Measurements from ENCODE around the gene RFX7.

RFX7 gene

DNA sequence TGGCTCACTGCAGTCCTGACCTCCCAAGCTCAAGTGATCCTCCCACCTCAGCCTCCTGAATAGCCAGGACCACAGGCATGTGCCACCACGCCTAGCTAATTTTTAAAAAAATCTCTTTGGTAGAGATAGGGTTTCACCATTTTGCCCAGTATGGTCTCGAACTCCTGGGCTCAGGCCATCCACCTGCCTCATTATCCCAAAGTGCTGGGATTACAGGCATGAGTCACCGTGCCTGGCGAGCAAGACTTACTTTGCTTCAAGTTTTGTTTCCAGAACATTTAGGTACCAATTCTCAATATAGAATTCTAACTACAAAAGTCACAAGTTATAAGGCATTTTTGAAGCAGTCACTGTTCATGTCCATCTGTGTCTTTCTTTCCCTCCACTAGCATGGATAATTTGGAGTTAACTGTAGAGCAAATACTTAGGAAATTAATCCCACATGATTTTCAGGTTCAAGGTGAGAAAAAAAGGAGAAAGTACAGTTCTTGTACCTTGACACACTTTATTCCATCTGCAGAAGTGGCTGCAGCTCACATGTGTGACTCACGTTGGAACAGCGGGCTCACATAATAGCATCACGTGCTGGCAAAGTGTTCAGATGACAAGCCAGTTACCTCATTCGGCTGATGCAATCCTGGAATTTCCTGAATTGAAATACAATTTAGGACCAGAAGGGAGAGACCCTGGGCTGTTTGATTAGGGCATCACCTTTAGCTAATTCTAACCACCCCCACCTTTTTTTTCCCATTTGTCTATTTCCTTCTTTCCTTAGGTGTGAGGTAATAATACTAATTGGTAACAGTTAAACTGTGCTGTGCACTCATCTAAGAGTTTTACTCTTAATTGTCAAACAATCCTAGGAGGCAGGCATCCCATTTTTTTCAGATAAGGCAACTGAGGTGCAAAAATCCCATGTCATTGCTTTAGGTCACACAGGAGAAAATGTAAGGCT, 203.3 kb downstream of the RFX7 start:
- Histone ChIP-seq H3K9me2 (replicated peaks; ENCODE audit: low read depth, low read length) (no peaks in the 10 kb centered on the region), H3K9ac (ENCODE audit: low read depth, low read length, poor library complexity, severe bottlenecking) (no peak overlapping the region), H3K36me3 (ENCODE audit: insufficient read depth, low read length) (no peaks in the 10 kb centered on the region), H3K4me3 (ENCODE audit: low read length, poor library complexity, severe bottlenecking) (no peak overlapping the region), H3K27me3 (ENCODE audit: insufficient read depth, low read length, poor library complexity, severe bottlenecking) (no peaks in the 10 kb centered on the region), H4K20me1 (ENCODE audit: insufficient read depth, low read length, poor library complexity, severe bottlenecking) (no peaks in the 10 kb centered on the region), H3F3A (ENCODE audit: low read depth) (no peaks in the 10 kb centered on the region), H3K9me3 (ENCODE audit: insufficient read depth, low read depth, low read length) (no peaks in the 10 kb centered on the region), H3K4me2 (ENCODE audit: low read depth, low read length, poor library complexity, severe bottlenecking) (no peak overlapping the region), H3K79me2 (ENCODE audit: insufficient read depth, low read length) (no peaks in the 10 kb centered on the region), H3K4me1 (ENCODE audit: insufficient read depth, low read length, poor library complexity, severe bottlenecking) (peaks cover 18% of the 10 kb centered on the region), H2AFZ (ENCODE audit: low read length) (no peak overlapping the region)
- no peak for TF ChIP-seq EZH2phosphoT487 (IDR thresholded peaks at IDR 0.05; ENCODE audit: borderline replicate concordance)
- TF ChIP-seq, protein P1, sequence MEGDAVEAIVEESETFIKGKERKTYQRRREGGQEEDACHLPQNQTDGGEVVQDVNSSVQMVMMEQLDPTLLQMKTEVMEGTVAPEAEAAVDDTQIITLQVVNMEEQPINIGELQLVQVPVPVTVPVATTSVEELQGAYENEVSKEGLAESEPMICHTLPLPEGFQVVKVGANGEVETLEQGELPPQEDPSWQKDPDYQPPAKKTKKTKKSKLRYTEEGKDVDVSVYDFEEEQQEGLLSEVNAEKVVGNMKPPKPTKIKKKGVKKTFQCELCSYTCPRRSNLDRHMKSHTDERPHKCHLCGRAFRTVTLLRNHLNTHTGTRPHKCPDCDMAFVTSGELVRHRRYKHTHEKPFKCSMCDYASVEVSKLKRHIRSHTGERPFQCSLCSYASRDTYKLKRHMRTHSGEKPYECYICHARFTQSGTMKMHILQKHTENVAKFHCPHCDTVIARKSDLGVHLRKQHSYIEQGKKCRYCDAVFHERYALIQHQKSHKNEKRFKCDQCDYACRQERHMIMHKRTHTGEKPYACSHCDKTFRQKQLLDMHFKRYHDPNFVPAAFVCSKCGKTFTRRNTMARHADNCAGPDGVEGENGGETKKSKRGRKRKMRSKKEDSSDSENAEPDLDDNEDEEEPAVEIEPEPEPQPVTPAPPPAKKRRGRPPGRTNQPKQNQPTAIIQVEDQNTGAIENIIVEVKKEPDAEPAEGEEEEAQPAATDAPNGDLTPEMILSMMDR (conservative IDR thresholded peaks at IDR 0.05; ENCODE audit: low read length) = no peak

DNA sequence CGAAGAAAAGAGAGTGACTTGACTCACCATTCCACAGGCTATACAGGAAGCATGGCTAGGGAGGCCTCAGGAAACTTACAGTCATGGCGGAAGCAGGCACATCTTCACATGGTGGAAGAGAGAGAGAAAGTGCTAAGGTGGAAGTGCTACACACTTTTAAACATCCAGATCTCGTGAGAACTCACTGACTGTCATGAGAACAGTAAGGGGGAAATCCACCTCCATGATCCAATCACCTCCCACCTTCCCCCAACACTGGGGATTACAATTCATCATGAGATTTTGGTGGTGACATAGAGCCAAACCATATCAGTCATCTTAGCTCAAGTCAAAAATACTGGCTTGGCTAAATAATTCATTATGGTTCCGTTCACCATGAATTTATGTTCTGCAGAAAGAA, 205.0 kb downstream of the RFX7 start:
- TF ChIP-seq, protein P1 (conservative IDR thresholded peaks at IDR 0.05; ENCODE audit: low read length) = no peak
- no peak for TF ChIP-seq EZH2phosphoT487 (IDR thresholded peaks at IDR 0.05; ENCODE audit: borderline replicate concordance)
- Histone ChIP-seq H4K20me1 (ENCODE audit: insufficient read depth, low read length, poor library complexity, severe bottlenecking) (no peaks in the 10 kb centered on the region), H2AFZ (ENCODE audit: low read length) (no peak overlapping the region), H3F3A (ENCODE audit: low read depth) (no peaks in the 10 kb centered on the region), H3K4me2 (ENCODE audit: low read depth, low read length, poor library complexity, severe bottlenecking) (no peak overlapping the region), H3K9me3 (ENCODE audit: insufficient read depth, low read depth, low read length) (no peaks in the 10 kb centered on the region), H3K9ac (ENCODE audit: low read depth, low read length, poor library complexity, severe bottlenecking) (no peak overlapping the region), H3K79me2 (ENCODE audit: insufficient read depth, low read length) (no peaks in the 10 kb centered on the region), H3K4me3 (ENCODE audit: low read length, poor library complexity, severe bottlenecking) (no peak overlapping the region), H3K27me3 (ENCODE audit: insufficient read depth, low read length, poor library complexity, severe bottlenecking) (no peaks in the 10 kb centered on the region), H3K4me1 (ENCODE audit: insufficient read depth, low read length, poor library complexity, severe bottlenecking) (peaks cover 14% of the 10 kb centered on the region), H3K36me3 (ENCODE audit: insufficient read depth, low read length) (no peaks in the 10 kb centered on the region), H3K9me2 (replicated peaks; ENCODE audit: low read depth, low read length) (no peaks in the 10 kb centered on the region)

DNA sequence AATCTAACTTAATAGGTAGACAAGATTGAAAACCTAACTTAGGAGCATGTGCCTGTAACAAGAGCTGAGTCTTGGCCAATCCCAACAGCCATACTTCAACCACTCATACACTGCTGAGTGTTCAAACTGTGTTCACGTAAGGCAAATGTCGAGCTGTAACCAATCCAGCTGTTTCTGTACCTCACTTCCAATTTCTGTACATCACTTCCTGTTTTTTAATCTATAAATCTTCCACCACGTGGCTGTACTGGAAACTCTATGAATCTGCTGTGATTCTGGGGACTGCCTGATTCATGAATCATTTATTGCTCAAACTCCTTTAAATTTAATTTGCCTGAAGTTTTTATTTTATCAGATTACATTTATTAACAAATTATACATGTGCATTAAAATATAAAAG, 205.7 kb downstream of the RFX7 start:
- Histone ChIP-seq H3K4me1 (ENCODE audit: insufficient read depth, low read length, poor library complexity, severe bottlenecking) (peaks cover 7% of the 10 kb centered on the region), H4K20me1 (ENCODE audit: insufficient read depth, low read length, poor library complexity, severe bottlenecking) (no peaks in the 10 kb centered on the region), H3K9me3 (ENCODE audit: insufficient read depth, low read depth, low read length) (no peaks in the 10 kb centered on the region), H3K4me3 (ENCODE audit: low read length, poor library complexity, severe bottlenecking) (no peak overlapping the region), H3K79me2 (ENCODE audit: insufficient read depth, low read length) (no peaks in the 10 kb centered on the region), H3K4me2 (ENCODE audit: low read depth, low read length, poor library complexity, severe bottlenecking) (no peak overlapping the region), H2AFZ (ENCODE audit: low read length) (no peak overlapping the region; the same call in 1 of the 2 replicates), H3K9me2 (replicated peaks; ENCODE audit: low read depth, low read length) (no peaks in the 10 kb centered on the region), H3K27me3 (ENCODE audit: insufficient read depth, low read length, poor library complexity, severe bottlenecking) (no peaks in the 10 kb centered on the region), H3F3A (ENCODE audit: low read depth) (no peaks in the 10 kb centered on the region), H3K36me3 (ENCODE audit: insufficient read depth, low read length) (no peaks in the 10 kb centered on the region), H3K9ac (ENCODE audit: low read depth, low read length, poor library complexity, severe bottlenecking) (no peak overlapping the region)
- no peak for TF ChIP-seq EZH2phosphoT487 (IDR thresholded peaks at IDR 0.05; ENCODE audit: borderline replicate concordance)
- TF ChIP-seq, protein P1 (conservative IDR thresholded peaks at IDR 0.05; ENCODE audit: low read length) = no peak

Data from Loucy (cell line).